OCI-LY3 (cell line): ENCODE results near the gene UMAD1.

ENCODE experiments used
- H2AFZ ChIP-seq: fragments of 200-600, 300-600 bp; shearing (Covaris generic); 2 replicates; pipeline ENCODE4 v1.6.0; 2014; ENCODE audit warnings: antibody characterized with exemption, low read depth, low read length
- H3K27ac ChIP-seq: fragments of 200-600, 300-600 bp; sonication (generic); 2 replicates; pipeline ENCODE4 v1.5.1; 2014; ENCODE audit warnings: mild to moderate bottlenecking, low read length, moderate library complexity, mixed read lengths
- H3K27me3 ChIP-seq: fragments of 200-600, 300-600 bp; sonication (generic); 2 replicates; pipeline ENCODE4 v1.6.1; 2014; ENCODE audit warnings: low read depth, low read length, mixed read lengths
- H3K36me3 ChIP-seq: fragments of 200-600, 300-600 bp; sonication (generic); replicated peaks from 2 replicates; pipeline ENCODE3; 2014; ENCODE audit warnings: low read depth, low read length, mixed read lengths
- H3K4me1 ChIP-seq: fragments of 300-600, 200-600 bp; sonication (generic); 2 replicates; pipeline ENCODE4 v1.6.1; 2014; ENCODE audit warnings: low read length, mixed read lengths
- H3K4me2 ChIP-seq: fragments of 200-600, 300-600 bp; sonication (generic); 2 replicates; pipeline ENCODE4 v1.6.1; 2014; ENCODE audit warnings: low read length, mixed read lengths
- H3K4me3 ChIP-seq: fragments of 300-600, 200-600 bp; sonication (generic); 2 replicates; pipeline ENCODE4 v1.5.1; 2014; ENCODE audit warnings: antibody characterized with exemption, mild to moderate bottlenecking, low read length, moderate library complexity
- H3K79me2 ChIP-seq: fragments of 300-600, 200-600 bp; shearing (Covaris generic); 2 replicates; pipeline ENCODE4 v1.6.1; 2014; ENCODE audit warnings: mild to moderate bottlenecking, low read length, mixed read lengths
- H3K9ac ChIP-seq: fragments of 300-600, 200-600 bp; shearing (Covaris generic); 2 replicates; pipeline ENCODE4 v1.6.0; 2014; ENCODE audit warnings: mild to moderate bottlenecking, low read length, moderate library complexity
- H3K9me3 ChIP-seq: fragments of 200-600, 300-600 bp; shearing (Covaris generic); 2 replicates; pipeline ENCODE4 v1.6.1; 2014; ENCODE audit warnings: low read length, mixed read lengths; ENCODE audit not compliant: insufficient read depth
- H4K20me1 ChIP-seq: fragments of 200-600, 300-600 bp; sonication (generic); 2 replicates; pipeline ENCODE4 v1.6.1; 2016; ENCODE audit warnings: low read length, mixed read lengths; ENCODE audit not compliant: insufficient read depth
- EZH2phosphoT487 ChIP-seq: fragments of 200-600 bp; shearing (Covaris generic); IDR thresholded peaks from 2 replicates; pipeline ENCODE4 v1.6.1; 2018; ENCODE audit warnings: antibody characterized with exemption, mixed run types, low read depth
- TF ChIP-seq, protein P1 (sequence below): fragments of 200-600, 300-600 bp; sonication (generic); IDR thresholded peaks from 2 replicates; pipeline ENCODE4 v1.5.1; 2014; ENCODE audit warnings: antibody characterized with exemption, low read length, low read depth

The UMAD1 gene

DNA sequence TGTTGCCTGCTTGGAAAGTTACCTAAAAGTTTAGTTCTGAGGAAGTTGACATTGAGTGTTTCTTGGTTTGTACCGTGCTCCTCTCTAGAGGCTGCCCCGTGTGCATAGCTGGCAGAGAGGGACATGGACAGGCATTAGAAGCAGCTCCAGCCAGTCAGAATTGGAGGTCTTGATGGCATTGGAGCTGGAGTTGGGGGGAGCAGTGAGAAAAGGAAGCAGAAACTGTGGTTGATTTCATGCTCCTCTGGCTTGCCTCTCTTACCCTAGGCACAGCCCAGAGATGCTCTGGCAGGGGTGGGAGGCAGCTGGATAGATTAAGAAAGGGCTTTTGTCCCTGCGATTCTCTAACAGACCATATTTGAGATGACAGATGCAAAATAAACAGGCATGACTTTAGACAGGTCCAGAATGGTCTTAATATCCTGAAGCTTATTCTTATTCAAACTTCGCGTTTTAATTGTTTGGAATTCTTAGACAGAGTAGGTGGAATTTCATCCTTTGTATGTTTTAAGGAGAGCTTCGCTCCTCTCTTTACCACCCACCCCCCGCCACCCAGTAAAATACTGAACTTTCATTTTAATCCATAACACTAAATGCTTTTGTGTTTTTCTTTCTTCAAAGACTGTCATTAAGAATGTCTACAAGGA lies 254.6 kb downstream of the UMAD1 start:
- no peak overlapping the region for H3K9ac ChIP-seq
- H3K4me1 ChIP-seq = no peaks in the 10 kb centered on the region
- H3K4me2 ChIP-seq = no peak overlapping the region
- H3K9me3 ChIP-seq = no peaks in the 10 kb centered on the region
- TF ChIP-seq, protein P1, sequence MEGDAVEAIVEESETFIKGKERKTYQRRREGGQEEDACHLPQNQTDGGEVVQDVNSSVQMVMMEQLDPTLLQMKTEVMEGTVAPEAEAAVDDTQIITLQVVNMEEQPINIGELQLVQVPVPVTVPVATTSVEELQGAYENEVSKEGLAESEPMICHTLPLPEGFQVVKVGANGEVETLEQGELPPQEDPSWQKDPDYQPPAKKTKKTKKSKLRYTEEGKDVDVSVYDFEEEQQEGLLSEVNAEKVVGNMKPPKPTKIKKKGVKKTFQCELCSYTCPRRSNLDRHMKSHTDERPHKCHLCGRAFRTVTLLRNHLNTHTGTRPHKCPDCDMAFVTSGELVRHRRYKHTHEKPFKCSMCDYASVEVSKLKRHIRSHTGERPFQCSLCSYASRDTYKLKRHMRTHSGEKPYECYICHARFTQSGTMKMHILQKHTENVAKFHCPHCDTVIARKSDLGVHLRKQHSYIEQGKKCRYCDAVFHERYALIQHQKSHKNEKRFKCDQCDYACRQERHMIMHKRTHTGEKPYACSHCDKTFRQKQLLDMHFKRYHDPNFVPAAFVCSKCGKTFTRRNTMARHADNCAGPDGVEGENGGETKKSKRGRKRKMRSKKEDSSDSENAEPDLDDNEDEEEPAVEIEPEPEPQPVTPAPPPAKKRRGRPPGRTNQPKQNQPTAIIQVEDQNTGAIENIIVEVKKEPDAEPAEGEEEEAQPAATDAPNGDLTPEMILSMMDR = no peak
- no peak for TF ChIP-seq EZH2phosphoT487
- H3K79me2 ChIP-seq = no peaks in the 10 kb centered on the region
- no peak overlapping the region for H3K27ac ChIP-seq
- H3K36me3 ChIP-seq = no peaks in the 10 kb centered on the region
- H3K27me3 ChIP-seq = no peaks in the 10 kb centered on the region
- no peak overlapping the region for H3K4me3 ChIP-seq
- H4K20me1 ChIP-seq = no peaks in the 10 kb centered on the region
- H2AFZ ChIP-seq = no peak overlapping the region

DNA sequence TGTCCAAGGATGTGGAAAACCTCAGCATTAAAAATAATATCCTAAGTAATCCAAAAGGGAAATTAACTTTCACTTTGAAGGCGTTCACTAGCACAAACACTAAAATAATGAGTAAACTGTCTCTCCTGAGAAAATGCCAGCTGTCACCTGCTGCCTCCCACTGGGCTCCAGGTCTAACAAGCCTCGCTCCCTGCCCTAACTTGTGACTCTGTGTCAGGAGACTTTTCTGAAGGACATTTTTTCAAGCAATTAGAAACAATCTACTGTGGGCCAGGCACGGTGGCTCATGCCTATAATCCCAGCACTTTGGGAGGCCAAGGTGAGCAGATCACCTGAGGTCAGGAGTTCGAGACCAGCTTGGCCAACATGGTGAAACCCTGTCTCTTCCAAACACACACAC lies 255.2 kb downstream of the UMAD1 start:
- Histone ChIP-seq H3K4me3 (no peak overlapping the region), H3K36me3 (no peaks in the 10 kb centered on the region), H3K9me3 (no peaks in the 10 kb centered on the region), H3K4me2 (no peak overlapping the region), H3K27ac (no peak overlapping the region), H4K20me1 (no peaks in the 10 kb centered on the region), H3K9ac (no peak overlapping the region), H2AFZ (no peak overlapping the region), H3K4me1 (no peaks in the 10 kb centered on the region), H3K27me3 (no peaks in the 10 kb centered on the region), H3K79me2 (no peaks in the 10 kb centered on the region)
- TF ChIP-seq, protein P1 = no peak
- no peak for TF ChIP-seq EZH2phosphoT487

DNA sequence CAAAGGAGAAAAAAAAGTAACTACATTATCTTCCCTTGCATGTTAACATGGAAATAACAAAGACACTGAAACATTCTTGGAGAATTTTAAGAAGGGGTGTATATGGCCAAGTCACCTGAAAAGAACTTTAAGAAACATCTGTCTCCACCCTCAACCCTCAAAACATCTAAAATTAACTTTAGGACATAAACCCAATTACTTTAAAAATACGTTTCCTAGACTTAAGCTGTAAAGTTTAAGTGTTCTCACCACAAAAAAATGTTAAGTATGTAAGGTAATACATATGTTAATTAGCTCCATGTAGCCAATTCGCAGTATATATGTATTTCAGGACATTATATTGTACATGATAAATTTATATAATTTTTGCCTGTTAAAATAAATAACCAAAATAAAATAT lies 257.0 kb downstream of the UMAD1 start:
- TF ChIP-seq, protein P1 = no peak
- no peak for TF ChIP-seq EZH2phosphoT487
- Histone ChIP-seq H3K9ac (no peak overlapping the region), H3K4me1 (no peaks in the 10 kb centered on the region), H2AFZ (no peak overlapping the region), H3K79me2 (no peaks in the 10 kb centered on the region), H3K9me3 (no peaks in the 10 kb centered on the region), H4K20me1 (no peaks in the 10 kb centered on the region), H3K36me3 (no peaks in the 10 kb centered on the region), H3K4me3 (no peak overlapping the region), H3K4me2 (no peak overlapping the region), H3K27me3 (no peaks in the 10 kb centered on the region), H3K27ac (no peak overlapping the region)

DNA sequence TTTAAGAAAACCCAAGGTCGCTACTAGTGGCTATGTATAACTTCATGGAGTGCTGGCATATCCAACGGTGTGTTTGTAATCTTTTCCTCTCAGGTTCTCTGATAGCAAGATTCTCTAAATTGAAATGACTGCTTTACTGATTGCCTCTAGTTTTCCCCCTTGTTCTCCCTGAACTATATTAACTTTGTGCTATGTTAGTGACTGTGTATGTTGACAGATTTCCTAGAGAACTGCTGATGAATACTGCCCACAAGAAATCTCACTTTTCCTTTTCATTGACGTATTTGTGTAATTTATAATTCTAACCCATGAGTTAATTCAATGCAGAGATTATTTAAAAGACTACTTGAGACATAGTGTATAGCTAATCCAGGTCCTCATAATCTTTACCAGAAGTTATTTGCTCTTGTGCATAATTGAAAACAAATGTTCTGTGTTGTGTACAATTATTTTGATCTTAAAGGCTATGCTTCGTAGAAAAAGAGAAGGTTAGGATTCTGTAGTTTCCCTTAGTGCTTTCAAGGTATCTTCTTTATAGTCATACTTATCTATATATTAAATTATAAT lies 257.5 kb downstream of the UMAD1 start:
- Histone ChIP-seq H3K9me3 (no peaks in the 10 kb centered on the region), H3K4me3 (no peak overlapping the region), H3K27ac (no peak overlapping the region), H3K9ac (no peak overlapping the region), H3K79me2 (no peaks in the 10 kb centered on the region), H3K4me2 (no peak overlapping the region), H3K36me3 (no peaks in the 10 kb centered on the region), H2AFZ (no peak overlapping the region), H4K20me1 (no peaks in the 10 kb centered on the region), H3K4me1 (no peaks in the 10 kb centered on the region), H3K27me3 (no peaks in the 10 kb centered on the region)
- TF ChIP-seq EZH2phosphoT487 = no peak
- TF ChIP-seq, protein P1 = no peak
